ENCODE results near the gene DLGAP5. TPM values are rescaled to one million over a fixed set of nuclear protein-coding genes. Genes with fewer than 3 reads are reported as not detected.

The DLGAP5 gene
- total RNA-seq, 1 donor from 2014 or later: 23.0 TPM

DNA sequence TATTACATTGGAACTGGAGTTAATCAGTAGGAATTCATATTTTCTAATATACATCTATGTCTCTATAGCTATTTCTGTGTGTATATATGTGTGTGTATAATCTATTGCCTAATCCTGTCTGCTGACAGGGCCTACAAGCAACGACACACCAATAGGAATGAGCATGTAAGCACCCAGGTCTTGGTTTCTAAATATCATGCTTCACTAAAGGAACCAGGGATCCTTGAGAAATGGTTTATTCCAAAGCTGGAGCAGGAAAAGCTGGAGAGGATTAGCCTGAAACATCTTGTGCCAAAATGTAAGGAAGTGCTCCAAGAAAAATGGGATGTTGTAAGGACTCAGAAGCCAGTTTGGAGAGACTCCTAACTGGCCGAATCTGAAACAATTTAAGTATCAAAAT lies 91.6 kb downstream of the DLGAP5 start:
- Mint-ChIP-seq H3K27me3 (ENCODE audit: low read depth) (no peaks in the 10 kb centered on the region), H3K4me1 (peaks cover 30% of the 10 kb centered on the region), H3K9me3 (peaks cover 8% of the 10 kb centered on the region), H3K4me3 (no peak overlapping the region), H3K27ac (peak overlapping the region; percentile 73), H3K36me3 (peaks cover 7% of the 10 kb centered on the region)
- TF ChIP-seq CTCF (IDR thresholded peaks at IDR 0.05; ENCODE audit: unreplicated experiment): no peak
- no peak for DNase-seq (ENCODE audit: low spot score in 2 of 2, unreplicated experiment in 2 of 2)

DNA sequence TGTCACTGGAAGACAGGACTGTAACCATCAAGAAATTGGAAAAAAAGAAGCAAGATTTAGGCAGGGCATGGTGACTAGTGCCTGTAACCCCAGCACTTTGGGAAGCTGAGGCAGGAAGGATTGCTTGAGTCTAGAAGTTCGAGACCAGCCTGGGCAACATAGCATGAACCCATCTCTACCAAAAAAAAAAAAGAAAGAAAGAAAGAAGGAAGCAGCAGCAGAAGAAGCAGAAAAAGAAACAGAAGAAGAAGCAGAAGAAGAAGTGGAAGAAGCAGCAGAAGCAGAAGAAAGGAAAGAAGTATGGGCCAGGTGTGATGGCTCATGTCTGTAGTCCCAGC lies 92.9 kb downstream of the DLGAP5 start:
- TF ChIP-seq CTCF (IDR thresholded peaks at IDR 0.05; ENCODE audit: unreplicated experiment): no peak
- H3K36me3 Mint-ChIP-seq: no peaks in the 10 kb centered on the region
- no peak for DNase-seq (ENCODE audit: low spot score in 2 of 2, unreplicated experiment in 2 of 2)
- no peak overlapping the region for H3K4me3 Mint-ChIP-seq
- peaks cover 26% of the 10 kb centered on the region for H3K4me1 Mint-ChIP-seq
- H3K27ac Mint-ChIP-seq: no peak overlapping the region
- H3K9me3 Mint-ChIP-seq: no peaks in the 10 kb centered on the region
- no peaks in the 10 kb centered on the region for H3K27me3 Mint-ChIP-seq (ENCODE audit: low read depth)

Other genes starting within 250 kb of the DLGAP5 start
- 15.5 to 16.9 TPM (median 16.1 TPM) in 3 replicates for gene WDHD1, start 164.5 kb downstream of the DLGAP5 start, total RNA-seq
- gene SOCS4, start 164.3 kb downstream of the DLGAP5 start, total RNA-seq: 20.6 to 22.1 TPM (median 21.6 TPM) in 3 replicates
- gene MAPK1IP1L, start 139.9 kb downstream of the DLGAP5 start, total RNA-seq: 116 to 120 TPM (median 119 TPM) in 3 replicates
- 17.1 to 19.4 TPM (median 19.2 TPM) in 3 replicates for gene LGALS3, start 62.3 kb downstream of the DLGAP5 start, total RNA-seq
- 35.9 to 38.7 TPM (median 38.0 TPM) in 3 replicates for gene FBXO34, start 79.8 kb upstream of the DLGAP5 start, total RNA-seq
- gene ATG14, start 220.2 kb upstream of the DLGAP5 start, total RNA-seq: 16.6 to 17.1 TPM (median 17.0 TPM) in 3 replicates
- not detected in 3 replicates for gene TBPL2, start 249.0 kb upstream of the DLGAP5 start, total RNA-seq